GM18505 (cell line): Measurements from ENCODE around the gene TRPC3.
"Not testable (repeated sequence)": the region's sequence is repeated elsewhere in the genome, so short reads cannot be mapped to it uniquely, and the experiment has no call there.

ENCODE experiments used
- ATAC-seq: cut with Tn5 transposase; IDR thresholded peaks from one replicate; pipeline ENCODE4 v1.9.1; 2021; ENCODE audit not compliant: unreplicated experiment
- POLR2A ChIP-seq: IDR thresholded peaks from 4 replicates; pipeline ENCODE4 v1.6.1; 2011; ENCODE audit warnings: borderline replicate concordance; ENCODE audit not compliant: insufficient read depth, insufficient read length; ENCODE audit errors: extremely low read depth

The TRPC3 gene

DNA sequence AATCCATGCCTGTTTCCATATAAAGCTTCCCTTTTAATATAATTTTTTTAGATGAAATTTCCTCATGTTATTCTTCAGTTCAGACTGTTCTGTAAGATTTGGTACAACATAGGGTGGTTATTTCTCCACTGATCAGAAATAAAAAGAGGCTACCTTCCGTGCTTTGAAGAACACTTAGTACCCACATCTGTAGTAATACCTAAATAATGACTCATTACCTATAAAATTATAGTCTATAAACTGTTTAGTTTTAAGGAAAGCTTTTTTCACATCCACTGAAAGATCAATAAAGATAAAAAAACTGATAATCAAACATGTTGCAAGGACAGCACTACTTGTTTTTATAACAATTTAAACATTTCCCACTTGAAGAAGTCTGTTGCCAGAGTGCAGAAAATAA is 23.9 kb downstream of the TRPC3 start:
- ATAC-seq, result no peak
- no peak for TF ChIP-seq POLR2A

DNA sequence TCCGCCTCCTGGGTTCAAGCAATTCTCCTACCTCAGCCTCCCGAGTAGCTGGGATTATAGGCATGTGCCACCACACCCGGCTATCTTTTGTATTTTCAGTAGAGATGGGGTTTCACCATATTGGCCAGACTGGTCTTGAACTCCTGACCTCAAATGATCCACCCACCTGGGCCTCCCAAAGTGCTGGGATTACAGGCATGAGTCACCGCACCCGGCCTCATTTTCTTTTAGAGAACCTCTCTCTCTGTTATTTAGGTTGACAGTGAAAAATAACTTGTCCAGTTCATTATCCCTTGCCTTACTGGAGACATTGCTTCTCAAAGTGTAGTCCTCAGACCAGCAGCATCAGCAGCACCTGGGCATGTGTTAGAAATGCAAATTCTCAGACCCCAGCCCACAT is 25.4 kb downstream of the TRPC3 start:
- not testable (repeated sequence) for ATAC-seq

DNA sequence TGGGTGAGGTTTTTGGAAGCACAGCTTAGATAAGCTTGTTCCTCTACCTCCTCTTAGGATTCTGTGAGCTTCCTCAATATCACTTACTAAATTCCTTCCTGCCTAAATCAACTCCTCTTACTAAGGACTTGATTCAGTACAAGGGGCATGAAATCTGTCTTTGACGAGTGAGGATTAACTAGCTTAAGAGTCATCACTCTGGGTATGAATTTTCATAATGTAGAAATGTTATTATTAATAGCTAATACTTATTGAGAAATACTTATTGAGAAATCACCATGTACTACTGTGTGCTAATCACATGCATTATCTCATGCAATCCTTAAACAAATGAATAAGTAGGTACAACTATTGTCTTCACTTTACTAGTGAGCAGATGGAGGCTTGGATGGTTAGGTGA is 28.6 kb downstream of the TRPC3 start:
- no peak for TF ChIP-seq POLR2A
- no peak for ATAC-seq

DNA sequence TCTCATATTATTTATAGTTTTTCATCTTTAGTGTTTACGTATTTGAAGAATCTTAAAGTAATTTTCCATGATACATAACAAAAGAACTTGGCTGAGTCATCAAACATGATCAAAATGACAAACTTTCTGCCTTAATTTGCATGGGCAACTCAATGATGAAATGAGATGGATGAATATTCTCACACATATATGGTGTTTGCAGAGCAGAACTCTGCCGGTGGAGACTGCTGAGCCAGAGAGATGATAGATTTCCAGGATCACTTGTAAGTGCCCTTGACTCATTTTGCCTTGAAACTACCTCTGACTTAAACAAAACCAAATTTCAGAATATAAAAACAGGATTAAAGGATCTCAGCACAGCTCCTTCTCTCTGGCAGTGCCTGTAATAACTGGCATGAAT is 38.2 kb downstream of the TRPC3 start:
- TF ChIP-seq POLR2A, result no peak
- ATAC-seq, result no peak

GRCh38 chr4:121908346-121908745 is 43.5 kb downstream of the TRPC3 start:
- TF ChIP-seq POLR2A, result no peak
- ATAC-seq, result no peak

- TF ChIP-seq POLR2A, result no peak
- peak; percentile 71 for ATAC-seq
These were observed 51.5 kb downstream of the TRPC3 start for GRCh38 chr4:121900132-121900983.

GRCh38 chr4:121898150-121898549 is 53.7 kb downstream of the TRPC3 start:
- ATAC-seq, result no peak

DNA sequence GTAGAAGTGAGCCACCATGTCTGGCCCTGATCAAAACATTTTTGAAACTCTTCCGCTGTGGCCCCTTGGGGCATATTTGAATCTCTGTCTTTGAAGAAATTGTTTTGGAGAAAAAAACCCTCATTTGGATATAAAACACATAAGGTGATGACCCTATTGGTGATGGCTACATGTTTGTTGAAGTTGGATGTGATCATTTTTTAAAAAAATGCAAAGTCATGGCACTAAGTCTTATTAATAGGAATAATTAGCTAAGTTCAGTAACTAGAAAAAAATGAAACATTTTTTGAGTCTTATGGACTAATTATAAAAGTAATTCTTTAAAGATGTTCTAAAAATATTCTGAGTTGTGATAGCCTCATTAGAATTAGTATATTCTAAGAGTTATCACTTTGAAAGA is 63.7 kb downstream of the TRPC3 start:
- no peak for ATAC-seq
- TF ChIP-seq POLR2A, result no peak

More at GRCh38 chr4:121898150-121898549, 53.7 kb downstream of the TRPC3 start:
- TF ChIP-seq POLR2A, result no peak

- no peak for TF ChIP-seq POLR2A
- ATAC-seq, result no peak
These were observed 66.7 kb downstream of the TRPC3 start for GRCh38 chr4:121885115-121885514.

- no peak for ATAC-seq
- no peak for TF ChIP-seq POLR2A
These were observed 70.7 kb downstream of the TRPC3 start for GRCh38 chr4:121881158-121881557.

DNA sequence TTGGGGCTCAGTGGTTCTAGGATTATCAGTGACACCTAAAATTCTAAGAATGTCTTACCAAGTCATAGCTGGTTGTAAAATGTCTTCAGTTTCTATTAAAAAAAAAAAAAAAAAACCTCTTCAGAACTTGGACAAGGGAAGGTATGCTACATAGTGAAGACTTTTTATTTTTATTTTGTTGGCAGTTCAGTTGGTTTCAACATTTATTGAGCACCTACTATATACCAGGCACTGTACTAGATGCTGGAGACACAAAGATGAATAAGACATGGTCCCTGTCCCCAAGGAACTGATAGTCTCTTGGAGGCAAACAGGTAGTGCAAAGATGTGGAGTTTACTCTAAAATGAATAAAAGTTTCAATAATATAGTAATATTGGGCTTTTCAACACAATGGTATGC is 72.7 kb downstream of the TRPC3 start:
- TF ChIP-seq POLR2A, result no peak
- no peak for ATAC-seq

- TF ChIP-seq POLR2A, result no peak
- ATAC-seq, result no peak
These were observed 74.7 kb downstream of the TRPC3 start for GRCh38 chr4:121877041-121877773.

GRCh38 chr4:121876070-121876469 is 75.8 kb downstream of the TRPC3 start:
- ATAC-seq, result no peak
- no peak for TF ChIP-seq POLR2A

- ATAC-seq, result no peak
These were observed 76.2 kb downstream of the TRPC3 start for GRCh38 chr4:121875652-121876051.

More at GRCh38 chr4:121875652-121876051, 76.2 kb downstream of the TRPC3 start:
- no peak for TF ChIP-seq POLR2A
